Skeletal muscle satellite cell (primary cell): ENCODE measurements around the gene HOXB6.

Experiments
- H3K27me3 ChIP-seq: 2 replicates; pipeline ENCODE4 v1.7.0; 2013; ENCODE audit warnings: low read length; ENCODE audit not compliant: control insufficient read depth, insufficient read depth
- H3K36me3 ChIP-seq: 2 replicates; pipeline ENCODE4 v1.7.0; 2013; ENCODE audit warnings: mild to moderate bottlenecking, control low read depth, low read length; ENCODE audit not compliant: insufficient read depth
- H3K4me1 ChIP-seq: 2 replicates; pipeline ENCODE4 v1.7.0; 2013; ENCODE audit warnings: low read length; ENCODE audit not compliant: control insufficient read depth, insufficient read depth
- H3K4me2 ChIP-seq: 2 replicates; pipeline ENCODE4 v1.7.0; 2013; ENCODE audit warnings: mild to moderate bottlenecking, low read length
- H3K4me3 ChIP-seq: 2 replicates; pipeline ENCODE4 v1.7.0; 2013; ENCODE audit warnings: low read length
- H3K9ac ChIP-seq: 2 replicates; pipeline ENCODE4 v1.7.0; 2013; ENCODE audit warnings: mild to moderate bottlenecking, low read depth, low read length, moderate library complexity
- H3K9me3 ChIP-seq: replicated peaks from 2 replicates; pipeline ENCODE4 v1.7.0; 2013; ENCODE audit warnings: mild to moderate bottlenecking, control low read depth, low read length

Gene HOXB6

DNA sequence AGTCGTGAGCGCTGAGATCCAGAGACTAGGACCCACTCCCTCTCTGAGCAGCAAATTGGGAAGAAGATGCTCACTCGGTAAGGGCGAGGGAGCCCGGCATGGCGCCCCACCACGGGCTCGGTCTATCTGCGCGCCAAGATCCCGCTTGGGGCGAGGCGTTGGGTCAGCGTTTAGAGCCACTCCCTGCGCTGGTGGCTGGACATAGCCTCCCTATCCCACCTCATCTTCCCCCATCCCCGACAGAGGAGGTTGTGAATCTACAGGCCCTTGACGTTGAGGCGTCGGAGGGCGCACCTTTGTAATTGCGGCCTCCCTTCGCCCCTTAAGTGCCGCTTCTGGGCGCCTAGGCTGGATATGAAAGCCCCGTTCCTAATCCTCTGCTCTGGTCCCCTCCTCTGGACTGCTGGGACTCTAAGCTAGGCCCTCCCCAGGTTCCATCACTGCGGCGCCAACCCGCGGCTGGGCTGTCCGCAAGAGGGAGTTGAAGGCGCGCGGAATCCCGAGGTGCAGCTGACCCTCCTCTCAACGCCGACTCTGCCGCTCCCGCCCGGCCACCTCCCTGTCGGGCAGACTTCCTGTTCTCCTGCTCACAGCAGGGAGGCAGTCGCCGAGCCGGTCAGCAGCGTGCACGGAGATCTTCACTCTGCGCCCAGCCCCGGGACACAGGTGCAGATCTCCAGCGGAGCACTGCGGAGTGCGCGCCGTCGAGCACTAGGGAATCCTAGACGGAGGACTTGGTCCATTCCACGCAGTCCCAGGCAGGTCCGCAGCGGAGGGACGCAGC lies 37.5 kb upstream of the HOXB6 start:
- H3K4me1 ChIP-seq = no peaks in the 10 kb centered on the region
- no peaks in the 10 kb centered on the region for H3K36me3 ChIP-seq
- no peak overlapping the region for H3K4me2 ChIP-seq
- peaks cover 97% of the 10 kb centered on the region for H3K27me3 ChIP-seq
- H3K4me3 ChIP-seq = no peak overlapping the region
- H3K9ac ChIP-seq = no peak overlapping the region
- no peaks in the 10 kb centered on the region for H3K9me3 ChIP-seq

GRCh38 chr17:48641541-48642058 lies 36.8 kb upstream of the HOXB6 start:
- H3K27me3 ChIP-seq = peaks cover 99% of the 10 kb centered on the region
- H3K9ac ChIP-seq = no peak overlapping the region
- H3K4me3 ChIP-seq = no peak overlapping the region
- no peaks in the 10 kb centered on the region for H3K4me1 ChIP-seq
- H3K36me3 ChIP-seq = no peaks in the 10 kb centered on the region
- no peak overlapping the region for H3K4me2 ChIP-seq
- H3K9me3 ChIP-seq = no peaks in the 10 kb centered on the region

DNA sequence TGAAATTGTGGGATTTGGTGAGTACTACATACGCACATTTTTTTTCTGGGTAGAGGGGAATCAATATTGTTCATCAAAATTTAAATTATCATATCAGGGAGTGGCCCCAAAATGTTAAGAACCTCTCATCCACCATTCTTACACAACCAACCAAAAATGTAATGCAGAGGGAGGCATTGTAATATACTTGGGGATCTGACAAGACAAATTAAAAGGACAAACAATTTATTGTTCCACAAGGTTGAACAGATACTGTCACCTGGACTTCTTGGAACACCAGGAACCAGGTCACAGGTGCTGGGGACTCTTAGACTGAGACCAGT lies 36.0 kb upstream of the HOXB6 start:
- Histone ChIP-seq H3K36me3 (no peaks in the 10 kb centered on the region), H3K9me3 (no peaks in the 10 kb centered on the region), H3K4me2 (no peak overlapping the region), H3K27me3 (peaks cover 98% of the 10 kb centered on the region), H3K4me1 (no peaks in the 10 kb centered on the region), H3K4me3 (no peak overlapping the region), H3K9ac (no peak overlapping the region)

- no peak overlapping the region for H3K4me2 ChIP-seq
- H3K9ac ChIP-seq = no peak overlapping the region
- no peaks in the 10 kb centered on the region for H3K9me3 ChIP-seq
- no peaks in the 10 kb centered on the region for H3K4me1 ChIP-seq
- peaks cover 98% of the 10 kb centered on the region for H3K27me3 ChIP-seq
- no peaks in the 10 kb centered on the region for H3K36me3 ChIP-seq
- no peak overlapping the region for H3K4me3 ChIP-seq
Measured at GRCh38 chr17:48639982-48640857, 35.4 kb upstream of the HOXB6 start.

- Histone ChIP-seq H3K4me1 (no peaks in the 10 kb centered on the region), H3K4me3 (no peak overlapping the region), H3K9me3 (no peaks in the 10 kb centered on the region), H3K27me3 (peaks cover 98% of the 10 kb centered on the region), H3K4me2 (no peak overlapping the region), H3K9ac (no peak overlapping the region), H3K36me3 (no peaks in the 10 kb centered on the region)
Measured at GRCh38 chr17:48639136-48639535, 34.4 kb upstream of the HOXB6 start.

GRCh38 chr17:48637323-48638260 lies 32.8 kb upstream of the HOXB6 start:
- H3K36me3 ChIP-seq = no peaks in the 10 kb centered on the region
- no peaks in the 10 kb centered on the region for H3K4me1 ChIP-seq
- H3K4me2 ChIP-seq = no peak overlapping the region
- H3K27me3 ChIP-seq = peaks cover 96% of the 10 kb centered on the region
- H3K9me3 ChIP-seq = no peaks in the 10 kb centered on the region
- H3K9ac ChIP-seq = no peak overlapping the region
- no peak overlapping the region for H3K4me3 ChIP-seq

GRCh38 chr17:48636177-48637018 lies 31.6 kb upstream of the HOXB6 start:
- Histone ChIP-seq H3K27me3 (peaks cover 96% of the 10 kb centered on the region), H3K4me3 (no peak overlapping the region), H3K4me1 (no peaks in the 10 kb centered on the region), H3K9ac (no peak overlapping the region), H3K9me3 (no peaks in the 10 kb centered on the region), H3K36me3 (no peaks in the 10 kb centered on the region), H3K4me2 (no peak overlapping the region)

DNA sequence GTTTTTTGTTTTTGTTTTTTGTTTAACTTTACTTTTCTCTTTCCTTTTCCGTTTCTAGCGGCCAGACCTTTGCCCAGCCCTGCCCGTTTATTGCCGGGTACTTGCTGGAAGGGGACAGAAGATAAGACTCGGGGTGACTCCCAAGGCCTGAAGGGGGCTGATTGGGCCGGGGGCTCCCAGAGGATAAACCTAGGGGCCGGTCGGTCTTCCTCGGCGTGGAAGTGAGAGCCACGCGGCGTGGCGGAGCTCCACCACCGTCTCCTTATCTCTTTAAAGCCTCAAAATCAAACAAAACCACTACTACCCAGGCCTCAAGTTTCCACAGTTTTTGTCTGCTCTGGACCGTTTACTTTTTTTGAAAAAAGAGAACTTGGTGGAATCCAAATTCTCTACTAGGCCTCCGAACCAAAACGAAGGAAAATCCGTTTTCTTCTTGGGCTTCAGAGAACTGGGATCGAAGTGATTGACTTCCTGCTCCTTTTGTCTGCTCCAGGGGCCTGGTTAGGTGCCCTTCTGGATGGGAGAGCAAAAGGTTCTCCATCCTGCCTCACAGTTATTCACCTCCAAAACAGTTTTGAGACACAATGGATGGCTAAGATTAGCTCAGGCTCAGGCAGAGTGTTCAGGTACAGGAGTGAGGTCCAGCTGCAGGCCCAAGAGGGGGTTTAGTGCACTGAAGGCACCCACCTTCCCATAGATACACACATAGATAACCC lies 29.9 kb upstream of the HOXB6 start:
- peaks cover 96% of the 10 kb centered on the region for H3K27me3 ChIP-seq
- H3K4me3 ChIP-seq = no peak overlapping the region
- no peak overlapping the region for H3K9ac ChIP-seq
- H3K4me1 ChIP-seq = no peaks in the 10 kb centered on the region
- H3K36me3 ChIP-seq = no peaks in the 10 kb centered on the region
- no peak overlapping the region for H3K4me2 ChIP-seq
- H3K9me3 ChIP-seq = no peaks in the 10 kb centered on the region

DNA sequence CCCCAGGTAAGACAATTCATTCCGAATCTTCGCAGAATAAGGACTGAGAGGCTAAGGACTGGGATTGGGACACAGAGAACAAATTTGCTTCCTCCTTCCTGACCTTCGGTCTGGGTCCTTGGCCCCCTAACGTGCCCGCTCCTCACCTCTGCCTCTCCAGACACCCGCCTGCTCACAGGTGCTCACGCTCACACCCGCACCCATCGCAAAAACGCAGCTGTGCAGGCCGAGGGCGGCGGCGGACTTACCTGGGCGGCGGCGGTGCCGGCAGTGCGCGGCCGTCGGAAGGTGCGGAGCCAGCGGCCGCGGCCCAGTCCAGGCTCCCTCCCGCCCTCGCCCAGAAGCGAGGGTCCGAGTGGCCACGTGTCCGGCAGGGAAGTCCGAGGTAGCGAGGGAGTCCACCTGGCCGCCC lies 28.5 kb upstream of the HOXB6 start:
- Histone ChIP-seq H3K27me3 (peaks cover 97% of the 10 kb centered on the region), H3K9me3 (no peaks in the 10 kb centered on the region), H3K4me1 (no peaks in the 10 kb centered on the region), H3K4me3 (no peak overlapping the region), H3K9ac (no peak overlapping the region), H3K36me3 (no peaks in the 10 kb centered on the region), H3K4me2 (no peak overlapping the region)

GRCh38 chr17:48632579-48633265 lies 27.9 kb upstream of the HOXB6 start:
- H3K4me2 ChIP-seq = no peak overlapping the region
- H3K4me1 ChIP-seq = no peaks in the 10 kb centered on the region
- H3K9ac ChIP-seq = no peak overlapping the region
- no peak overlapping the region for H3K4me3 ChIP-seq
- H3K27me3 ChIP-seq = peaks cover 97% of the 10 kb centered on the region
- no peaks in the 10 kb centered on the region for H3K36me3 ChIP-seq
- no peaks in the 10 kb centered on the region for H3K9me3 ChIP-seq
